Measurements from ENCODE around the gene EXD3.
"Not testable (repeated sequence)": the region's sequence is repeated elsewhere in the genome, so short reads cannot be mapped to it uniquely, and the experiment has no call there.

Gene EXD3

DNA sequence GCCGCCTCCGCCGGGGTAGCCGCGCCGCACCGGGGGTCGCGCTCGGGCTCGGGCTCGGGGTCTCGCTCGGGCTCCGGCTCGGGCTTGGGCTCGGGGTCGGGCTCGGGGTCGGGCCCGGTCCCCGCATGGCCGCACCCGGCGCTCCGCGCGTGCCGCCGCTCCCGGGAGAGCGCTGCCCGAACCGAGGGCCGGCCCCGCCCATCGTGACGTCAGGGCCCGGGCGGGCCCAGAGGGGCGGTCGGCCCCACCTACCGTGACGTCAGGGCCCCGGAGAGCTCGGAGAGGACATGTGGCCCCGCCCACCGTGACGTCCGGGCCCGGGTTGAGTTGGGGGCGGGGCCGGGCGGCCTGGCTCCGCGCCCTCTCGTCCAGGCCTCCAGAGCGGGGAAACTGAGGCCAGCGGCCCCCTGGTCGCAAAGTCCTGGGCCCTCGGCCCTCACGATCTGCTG lies 36.2 kb upstream of the EXD3 start, which contains the start of gene NSMF:
TSS of gene NSMF (minus strand) at position 183 of the 449 bp plus-strand sequence. CDS start 232 bp downstream, outside the sequence.
- peak; percentile 97 for DNase-seq (ENCODE audit: low read depth)

- DNase-seq (ENCODE audit: low read depth): no peak
Measured at GRCh38 chr9:137458194-137459151, 35.5 kb upstream of the EXD3 start.

- no peak for DNase-seq (ENCODE audit: low read depth)
Measured at GRCh38 chr9:137457406-137458193, 34.6 kb upstream of the EXD3 start.

- DNase-seq (ENCODE audit: low read depth): no peak
Measured at GRCh38 chr9:137456864-137457405, 34.0 kb upstream of the EXD3 start.

GRCh38 chr9:137456061-137456863 lies 33.3 kb upstream of the EXD3 start:
- no peak for DNase-seq (ENCODE audit: low read depth)

- DNase-seq (ENCODE audit: low read depth): no peak
Measured at GRCh38 chr9:137455359-137455991, 32.5 kb upstream of the EXD3 start.

GRCh38 chr9:137454597-137455358 lies 31.8 kb upstream of the EXD3 start:
- no peak for DNase-seq (ENCODE audit: low read depth)

DNA sequence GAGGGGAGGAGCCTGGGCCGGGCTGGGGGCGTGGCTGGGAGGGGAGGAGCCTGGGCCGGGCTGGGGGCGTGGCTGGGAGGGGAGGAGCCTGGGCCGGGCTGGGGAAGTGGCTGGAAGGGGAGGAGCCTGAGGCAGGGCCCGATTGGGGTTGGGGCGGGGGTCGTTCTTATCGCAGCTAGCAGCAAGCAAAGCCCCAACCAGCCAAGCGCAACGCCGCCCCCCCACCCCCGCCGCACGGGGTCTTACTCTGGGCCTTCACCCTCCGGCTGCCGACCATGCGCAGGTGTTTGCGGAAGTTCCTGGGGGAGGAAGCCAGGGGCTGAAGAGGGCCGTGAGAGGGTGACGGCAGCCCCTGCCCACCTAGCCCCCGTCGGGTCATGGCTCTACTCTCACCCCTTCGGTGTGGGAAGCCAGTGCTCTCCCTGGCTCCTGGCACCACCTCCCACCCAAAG lies 31.2 kb upstream of the EXD3 start:
- no peak for DNase-seq (ENCODE audit: low read depth)

DNA sequence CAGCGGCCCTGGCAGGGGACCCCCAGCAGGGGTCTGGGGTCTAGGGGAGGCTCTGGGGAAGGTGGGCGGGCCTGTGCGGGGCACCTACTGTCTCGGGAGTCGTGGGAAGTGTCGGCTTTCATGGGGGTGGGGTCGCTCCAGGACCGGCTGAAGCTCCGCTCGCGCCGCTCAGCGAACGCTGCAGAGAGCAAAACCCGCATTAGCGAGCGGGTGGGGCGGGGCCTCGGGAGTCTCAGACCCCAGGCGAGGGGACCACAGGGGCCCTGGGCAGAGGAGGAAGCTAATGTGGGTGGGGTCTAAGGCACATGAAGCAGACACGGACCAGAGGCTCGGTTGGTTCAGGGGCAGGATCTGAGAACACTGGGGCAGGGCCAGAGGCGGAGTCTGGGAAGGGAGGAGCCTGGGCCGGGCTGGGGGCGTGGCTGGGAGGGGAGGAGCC lies 30.7 kb upstream of the EXD3 start:
- DNase-seq (ENCODE audit: low read depth): no peak

DNA sequence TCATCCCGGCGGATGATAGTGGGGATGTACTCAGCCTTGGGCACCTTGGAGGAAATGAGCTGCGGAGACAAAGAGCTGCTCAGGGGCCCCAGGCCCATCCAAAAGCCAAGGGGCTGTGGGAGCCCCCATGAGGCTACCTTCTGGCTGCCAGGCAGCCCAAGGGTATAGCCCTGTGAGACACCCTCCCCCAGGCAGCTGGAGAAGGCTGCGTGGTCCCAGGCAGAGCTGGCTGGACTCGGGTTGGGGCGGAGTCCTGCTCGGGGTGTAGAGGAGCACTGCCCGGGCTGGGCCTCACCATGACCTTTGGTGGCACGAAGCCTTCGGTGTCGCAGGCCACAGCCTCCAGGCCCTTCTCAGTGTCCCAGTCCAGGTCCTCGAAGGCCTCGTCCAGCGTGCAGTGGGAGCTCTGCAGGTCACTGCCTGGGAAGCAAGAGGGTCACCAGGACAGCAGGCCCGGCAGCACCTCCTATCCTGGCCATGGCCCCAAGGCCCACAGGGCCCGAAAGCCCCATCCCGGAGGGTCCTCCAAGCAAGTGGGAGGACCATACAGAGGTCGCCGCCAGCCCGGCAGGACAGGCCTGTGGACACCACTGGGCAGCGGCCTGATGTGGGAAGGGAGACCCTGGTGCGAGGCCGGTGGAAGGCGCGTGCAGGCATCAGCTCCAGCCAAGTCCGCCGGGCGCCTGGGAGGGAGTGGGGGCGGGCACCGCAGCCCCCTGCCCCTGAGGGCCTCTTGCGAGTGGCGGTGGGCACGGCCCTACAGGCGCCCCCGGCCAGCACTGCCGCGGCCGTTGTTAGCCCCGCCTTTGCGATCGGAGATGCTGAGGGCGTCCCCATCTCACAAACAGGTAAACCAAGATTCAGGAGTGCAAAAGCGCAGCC lies 30.0 kb upstream of the EXD3 start:
- no peak for DNase-seq (ENCODE audit: low read depth)

DNA sequence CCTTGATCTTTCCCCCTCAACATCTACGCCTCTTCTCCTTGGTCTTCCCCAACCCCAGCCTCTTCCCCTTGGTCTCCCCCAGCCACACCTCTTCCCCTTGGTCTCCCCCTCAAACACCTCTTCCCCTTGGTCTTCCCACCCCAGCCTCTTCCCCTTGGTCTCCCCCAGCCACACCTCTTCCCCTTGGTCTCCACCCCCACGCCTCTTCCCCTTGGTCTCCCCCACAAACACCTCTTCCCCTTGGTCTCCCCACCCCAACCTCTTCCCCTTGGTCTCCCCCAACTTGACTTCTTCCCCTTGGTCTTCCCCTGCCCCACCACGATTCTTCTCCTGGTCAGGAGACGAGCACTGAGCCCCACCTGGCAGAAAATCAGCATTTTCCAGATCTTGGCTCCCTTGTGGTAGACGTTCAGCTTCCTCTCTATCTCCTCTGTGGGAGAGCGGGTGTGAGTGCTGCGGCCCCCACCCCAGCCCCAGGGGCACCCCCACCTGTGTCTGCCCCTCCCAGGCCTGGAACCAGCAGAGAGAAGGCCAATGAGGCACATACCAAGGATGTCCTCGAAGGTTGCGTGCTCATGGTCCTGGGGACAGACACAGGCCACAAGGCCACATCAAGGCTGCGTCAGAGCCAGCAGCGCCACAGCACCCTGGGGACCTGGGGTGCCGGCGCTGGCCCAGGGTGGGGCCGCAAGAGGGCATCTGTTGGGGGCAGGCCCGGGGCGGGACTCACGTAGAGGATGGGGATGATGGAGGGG lies 29.2 kb upstream of the EXD3 start:
- DNase-seq (ENCODE audit: low read depth): no peak

GRCh38 chr9:137451264-137452005 lies 28.5 kb upstream of the EXD3 start:
- DNase-seq (ENCODE audit: low read depth): not testable (repeated sequence)

- DNase-seq (ENCODE audit: low read depth): not testable (repeated sequence)
Measured at GRCh38 chr9:137450539-137451222, 27.7 kb upstream of the EXD3 start.

DNA sequence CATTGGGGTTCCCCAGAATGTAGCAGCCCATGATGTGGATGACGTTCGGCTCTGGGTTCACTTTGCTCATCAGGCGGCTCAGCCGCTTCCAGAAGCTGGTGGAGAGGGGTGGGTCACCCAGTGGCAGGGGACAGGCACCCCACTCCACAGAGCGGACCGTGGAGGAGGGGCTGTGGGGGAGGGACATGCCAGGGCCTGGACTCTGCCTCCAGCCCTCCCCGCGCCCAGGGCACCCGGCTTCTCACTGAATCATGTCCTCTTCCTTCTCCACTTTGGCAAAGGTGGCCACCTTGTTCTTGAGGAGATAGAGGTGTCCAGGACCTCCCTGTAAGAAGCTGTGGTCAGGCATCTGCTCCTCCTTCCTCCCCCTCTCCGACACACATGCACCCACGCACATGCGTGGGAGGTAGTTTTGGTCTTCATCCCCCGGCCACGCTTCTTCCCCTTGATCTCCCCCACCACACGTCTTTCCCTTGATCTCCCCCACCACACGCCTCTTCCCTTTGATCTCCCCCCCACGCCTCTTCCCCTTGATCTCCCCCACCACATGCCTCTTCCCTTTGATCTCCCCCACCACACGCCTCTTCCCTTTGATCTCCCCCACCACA lies 27.1 kb upstream of the EXD3 start:
- no peak for DNase-seq (ENCODE audit: low read depth)

DNA sequence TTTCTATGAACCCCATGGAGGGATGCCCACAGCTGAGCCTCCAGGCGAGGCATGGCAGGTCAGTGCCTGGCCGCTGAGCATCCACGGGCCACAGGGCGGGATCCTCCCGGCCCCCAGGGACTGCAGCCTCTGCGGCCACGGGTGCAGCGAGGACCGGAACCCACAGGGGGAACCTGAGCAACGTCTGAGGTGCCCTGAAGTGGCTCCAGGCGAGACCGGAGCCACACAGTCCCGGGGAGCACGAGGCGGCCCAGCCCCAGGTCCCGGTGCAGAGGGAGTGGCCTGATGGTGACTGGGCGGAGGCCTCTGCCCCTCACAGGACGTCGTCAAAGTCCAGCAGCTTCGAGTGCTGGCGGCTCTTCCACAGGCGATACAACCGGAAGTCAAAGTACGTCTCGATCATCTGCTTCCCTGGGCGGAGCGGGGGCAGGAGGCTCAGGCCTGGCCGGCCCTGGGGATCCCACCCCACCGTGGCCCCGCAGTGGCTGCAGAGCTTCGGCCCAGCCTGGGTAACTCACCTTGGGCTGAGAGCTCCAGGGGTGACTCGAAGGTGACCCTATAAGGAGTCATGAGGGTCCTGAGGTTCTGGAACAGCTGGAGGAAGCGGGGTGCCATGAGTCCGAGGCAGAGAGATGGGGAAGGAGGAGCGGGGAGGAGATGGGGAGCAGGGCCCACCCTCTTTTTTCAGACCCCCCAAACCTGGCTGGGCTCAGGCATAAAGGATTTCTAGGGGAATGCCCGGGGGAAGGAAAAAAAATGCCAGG lies 26.3 kb upstream of the EXD3 start:
- DNase-seq (ENCODE audit: low read depth): no peak

GRCh38 chr9:137448602-137448962 lies 25.6 kb upstream of the EXD3 start:
- DNase-seq (ENCODE audit: low read depth): no peak

Measured in stimulated activated CD8-positive, alpha-beta memory T cell treated with anti-CD3 and anti-CD28 coated beads, Interleukin-15, amount 100 ng/mL, for 24 hours (primary cell).